ENCODE results near the gene RNF183. TPM values are rescaled to one million over a fixed set of nuclear protein-coding genes. Genes with fewer than 3 reads are reported as not detected.
A peak's percentile ranks its signal among the peaks of the same experiment; 100 is the strongest.

RNF183 gene
- total RNA-seq, 3 donors from 2014 or later (not counting 1 experiment from before 2014, with no cell fraction given) = not detected

GRCh38 chr9:113337714-113338113 lies 34.5 kb upstream of the RNF183 start:
- Mint-ChIP-seq H3K36me3 (no peaks in the 10 kb centered on the region), H3K27ac (no peak overlapping the region)

GRCh38 chr9:113331780-113332179 lies 28.6 kb upstream of the RNF183 start:
- no peak overlapping the region for H3K4me3 Mint-ChIP-seq
- ATAC-seq (no peak), DNase-seq (no peak)
- no peaks in the 10 kb centered on the region for H3K4me1 ChIP-seq (ENCODE audit: control insufficient read depth, insufficient read depth, low read length)
- no peaks in the 10 kb centered on the region for H3K36me3 Mint-ChIP-seq
- intact Hi-C loops (cut with micrococcal nuclease) = no loop called here
- H3K4me1 Mint-ChIP-seq = no peaks in the 10 kb centered on the region
- no peak overlapping the region for H3K27ac Mint-ChIP-seq
- no peak for TF ChIP-seq CTCF (IDR thresholded peaks at IDR 0.05)
- H3K9me3 ChIP-seq (ENCODE audit: control insufficient read depth, insufficient read depth, low read length) = no peaks in the 10 kb centered on the region
- H3K36me3 ChIP-seq (ENCODE audit: control insufficient read depth, insufficient read depth, low read length) = no peaks in the 10 kb centered on the region
- no peaks in the 10 kb centered on the region for H3K9me3 Mint-ChIP-seq
- H3K27ac ChIP-seq (ENCODE audit: low read length) = no peak overlapping the region
- no peaks in the 10 kb centered on the region for H3K27me3 ChIP-seq (ENCODE audit: control insufficient read depth, insufficient read depth, low read length)
- H3K4me3 ChIP-seq (ENCODE audit: low read length) = no peak overlapping the region
- WGBS (ENCODE audit: insufficient coverage) = 84% methylated on average over 4 of the region's 4 CpGs
- H3K27me3 Mint-ChIP-seq (ENCODE audit: low read depth in 2 of 2) = peaks cover 0 to 3% of the 10 kb centered on the region in 2 donors

More at GRCh38 chr9:113337714-113338113, 34.5 kb upstream of the RNF183 start:
- H3K9me3 Mint-ChIP-seq = no peaks in the 10 kb centered on the region
- 100% methylated on average over 2 of the region's 2 CpGs for WGBS (ENCODE audit: insufficient coverage)
- Histone ChIP-seq H3K27ac (ENCODE audit: low read length) (no peak overlapping the region), H3K4me3 (ENCODE audit: low read length) (no peak overlapping the region), H3K4me1 (ENCODE audit: control insufficient read depth, insufficient read depth, low read length) (peaks cover 8% of the 10 kb centered on the region), H3K36me3 (ENCODE audit: control insufficient read depth, insufficient read depth, low read length) (no peaks in the 10 kb centered on the region), H3K9me3 (ENCODE audit: control insufficient read depth, insufficient read depth, low read length) (no peaks in the 10 kb centered on the region), H3K27me3 (ENCODE audit: control insufficient read depth, insufficient read depth, low read length) (no peaks in the 10 kb centered on the region)
- H3K4me1 Mint-ChIP-seq = peaks cover 8 to 13% of the 10 kb centered on the region in 2 donors
- peaks cover 0 to 5% of the 10 kb centered on the region in 2 donors for H3K27me3 Mint-ChIP-seq (ENCODE audit: low read depth in 2 of 2)
- peak overlapping the region; percentile 45 for H3K4me3 Mint-ChIP-seq
- no peak for TF ChIP-seq CTCF (IDR thresholded peaks at IDR 0.05)
- no peak for ATAC-seq
- DNase-seq = no peak
- intact Hi-C loops (cut with micrococcal nuclease) = no loop called here

GRCh38 chr9:113328045-113328782 lies 25.0 kb upstream of the RNF183 start:
- H3K27me3 Mint-ChIP-seq (ENCODE audit: low read depth in 2 of 2) = peaks cover 0 to 5% of the 10 kb centered on the region in 2 donors
- 79% methylated on average over 2 of the region's 3 CpGs for WGBS (ENCODE audit: insufficient coverage)
- intact Hi-C loops (cut with micrococcal nuclease) = no loop called here
- no peaks in the 10 kb centered on the region for H3K36me3 Mint-ChIP-seq
- no peak overlapping the region for H3K27ac Mint-ChIP-seq
- Histone ChIP-seq H3K36me3 (ENCODE audit: control insufficient read depth, insufficient read depth, low read length) (no peaks in the 10 kb centered on the region), H3K4me1 (ENCODE audit: control insufficient read depth, insufficient read depth, low read length) (no peaks in the 10 kb centered on the region), H3K9me3 (ENCODE audit: control insufficient read depth, insufficient read depth, low read length) (no peaks in the 10 kb centered on the region), H3K27me3 (ENCODE audit: control insufficient read depth, insufficient read depth, low read length) (no peaks in the 10 kb centered on the region), H3K4me3 (ENCODE audit: low read length) (no peak overlapping the region), H3K27ac (ENCODE audit: low read length) (no peak overlapping the region)
- ATAC-seq (no peak), DNase-seq (no peak)
- no peak overlapping the region for H3K4me3 Mint-ChIP-seq
- no peaks in the 10 kb centered on the region for H3K4me1 Mint-ChIP-seq
- no peak for TF ChIP-seq CTCF (IDR thresholded peaks at IDR 0.05)
- H3K9me3 Mint-ChIP-seq = no peaks in the 10 kb centered on the region

GRCh38 chr9:113326230-113326629 lies 23.1 kb upstream of the RNF183 start:
- Mint-ChIP-seq H3K9me3 (no peaks in the 10 kb centered on the region), H3K27me3 (ENCODE audit: low read depth in 2 of 2) (peaks cover 0 to 5% of the 10 kb centered on the region in 2 donors), H3K4me3 (no peak overlapping the region), H3K4me1 (no peaks in the 10 kb centered on the region), H3K36me3 (no peaks in the 10 kb centered on the region), H3K27ac (no peak overlapping the region)
- H3K4me3 ChIP-seq (ENCODE audit: low read length) = no peak overlapping the region
- DNase-seq = no peak
- ATAC-seq = no peak
- H3K27ac ChIP-seq (ENCODE audit: low read length) = no peak overlapping the region
- TF ChIP-seq CTCF (IDR thresholded peaks at IDR 0.05) = no peak
- H3K36me3 ChIP-seq (ENCODE audit: control insufficient read depth, insufficient read depth, low read length) = no peaks in the 10 kb centered on the region
- no peaks in the 10 kb centered on the region for H3K27me3 ChIP-seq (ENCODE audit: control insufficient read depth, insufficient read depth, low read length)
- no peaks in the 10 kb centered on the region for H3K9me3 ChIP-seq (ENCODE audit: control insufficient read depth, insufficient read depth, low read length)
- WGBS (ENCODE audit: insufficient coverage) = 96% methylated on average over 4 of the region's 4 CpGs
- no peaks in the 10 kb centered on the region for H3K4me1 ChIP-seq (ENCODE audit: control insufficient read depth, insufficient read depth, low read length)
- intact Hi-C loops (cut with micrococcal nuclease) = no loop called here
